Measurements from ENCODE around the gene DCANP1. TPM values are rescaled to one million over a fixed set of nuclear protein-coding genes. Genes with fewer than 3 reads are reported as not detected.

DCANP1 gene
- total and polyA plus RNA-seq, 10 of the 15 experiments (the other 5 are each of a cell fraction or from before 2014, with no cell fraction given) = 0.01 TPM; not detected in 9

DNA sequence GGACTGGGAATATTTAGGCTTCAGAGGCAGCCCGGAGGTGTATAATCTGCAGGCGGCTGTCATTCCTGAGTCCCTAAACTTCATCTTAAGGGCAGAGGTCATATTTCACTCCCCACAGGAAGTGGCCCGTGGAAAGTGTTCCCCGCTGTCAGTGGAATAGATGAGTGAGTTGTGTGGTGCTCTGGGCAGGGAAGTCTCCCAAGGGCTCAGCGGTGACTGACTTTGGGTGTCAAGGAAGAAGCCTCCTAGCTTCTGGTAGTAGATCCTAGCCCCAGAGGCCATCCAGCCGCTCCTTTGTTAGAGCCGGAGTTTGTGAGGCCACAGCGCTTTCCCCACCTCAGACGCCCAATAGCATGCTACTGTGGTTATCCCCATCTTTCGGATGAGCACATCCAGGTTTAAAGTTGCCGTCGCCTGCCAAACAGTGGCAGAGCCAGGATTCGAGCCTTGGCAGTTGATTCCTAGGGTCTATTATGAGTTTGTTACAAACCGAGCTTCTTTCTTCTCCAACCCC lies 43.9 kb upstream of the DCANP1 start (continued):
- no peak for TF ChIP-seq YY1 (IDR thresholded peaks at IDR 0.05; ENCODE audit: low read depth, low read length)
- no peak for TF ChIP-seq STAT1 (conservative IDR thresholded peaks at IDR 0.05)

DNA sequence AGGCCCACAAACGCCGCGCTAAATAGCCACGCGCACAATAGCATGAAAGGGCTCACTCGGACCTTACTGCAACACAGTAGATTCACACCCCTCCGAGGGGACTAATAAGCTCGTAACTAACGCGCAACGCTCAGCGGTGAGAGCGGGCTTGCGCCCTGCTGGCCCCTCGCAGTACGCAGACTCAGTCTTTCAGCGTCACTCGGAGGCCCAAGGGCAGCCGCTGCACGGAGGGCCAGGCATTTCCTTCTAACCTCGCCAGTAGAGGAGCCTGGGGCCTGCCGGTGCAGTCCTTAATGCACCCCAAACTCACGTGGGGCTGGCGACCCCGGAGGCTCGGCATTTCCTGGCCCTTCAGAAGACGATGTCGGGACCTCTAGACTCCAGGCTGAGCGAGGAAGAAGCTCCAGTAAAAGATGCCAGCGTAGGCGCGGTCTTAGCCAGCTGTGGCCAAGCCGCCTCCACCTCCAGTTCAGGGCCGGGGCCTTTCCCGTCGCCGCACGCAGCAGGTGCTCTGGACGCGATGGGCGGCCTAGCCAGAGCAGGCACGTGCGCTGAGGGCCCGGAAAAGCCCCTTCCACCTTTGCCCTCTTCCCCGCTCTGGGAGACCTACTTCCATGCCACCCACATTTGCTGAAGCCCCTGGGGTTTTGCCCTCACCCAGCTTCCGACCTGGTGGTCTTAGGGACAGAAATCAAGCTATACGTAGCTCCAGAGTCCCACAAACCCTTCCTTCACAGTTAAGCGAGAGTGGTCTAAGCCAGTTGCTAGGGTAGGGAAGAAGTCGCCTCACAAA lies 43.3 kb upstream of the DCANP1 start:
- BruUV-seq (replicated peaks) = no TSS peak
- no peaks in the 10 kb centered on the region for H3K79me2 ChIP-seq (ENCODE audit: control insufficient read depth, insufficient read depth, low read length)
- TF ChIP-seq, protein P1, sequence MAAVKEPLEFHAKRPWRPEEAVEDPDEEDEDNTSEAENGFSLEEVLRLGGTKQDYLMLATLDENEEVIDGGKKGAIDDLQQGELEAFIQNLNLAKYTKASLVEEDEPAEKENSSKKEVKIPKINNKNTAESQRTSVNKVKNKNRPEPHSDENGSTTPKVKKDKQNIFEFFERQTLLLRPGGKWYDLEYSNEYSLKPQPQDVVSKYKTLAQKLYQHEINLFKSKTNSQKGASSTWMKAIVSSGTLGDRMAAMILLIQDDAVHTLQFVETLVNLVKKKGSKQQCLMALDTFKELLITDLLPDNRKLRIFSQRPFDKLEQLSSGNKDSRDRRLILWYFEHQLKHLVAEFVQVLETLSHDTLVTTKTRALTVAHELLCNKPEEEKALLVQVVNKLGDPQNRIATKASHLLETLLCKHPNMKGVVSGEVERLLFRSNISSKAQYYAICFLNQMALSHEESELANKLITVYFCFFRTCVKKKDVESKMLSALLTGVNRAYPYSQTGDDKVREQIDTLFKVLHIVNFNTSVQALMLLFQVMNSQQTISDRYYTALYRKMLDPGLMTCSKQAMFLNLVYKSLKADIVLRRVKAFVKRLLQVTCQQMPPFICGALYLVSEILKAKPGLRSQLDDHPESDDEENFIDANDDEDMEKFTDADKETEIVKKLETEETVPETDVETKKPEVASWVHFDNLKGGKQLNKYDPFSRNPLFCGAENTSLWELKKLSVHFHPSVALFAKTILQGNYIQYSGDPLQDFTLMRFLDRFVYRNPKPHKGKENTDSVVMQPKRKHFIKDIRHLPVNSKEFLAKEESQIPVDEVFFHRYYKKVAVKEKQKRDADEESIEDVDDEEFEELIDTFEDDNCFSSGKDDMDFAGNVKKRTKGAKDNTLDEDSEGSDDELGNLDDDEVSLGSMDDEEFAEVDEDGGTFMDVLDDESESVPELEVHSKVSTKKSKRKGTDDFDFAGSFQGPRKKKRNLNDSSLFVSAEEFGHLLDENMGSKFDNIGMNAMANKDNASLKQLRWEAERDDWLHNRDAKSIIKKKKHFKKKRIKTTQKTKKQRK (IDR thresholded peaks at IDR 0.05; ENCODE audit: low read depth, low read length) = no peak
- TF ChIP-seq SMAD1 (IDR thresholded peaks at IDR 0.05; ENCODE audit: low read depth, partially characterized antibody) (no peak), STAT1 (conservative IDR thresholded peaks at IDR 0.05) (no peak), IKZF2 (IDR thresholded peaks at IDR 0.05) (no peak), BHLHE40 (IDR thresholded peaks at IDR 0.05; ENCODE audit: borderline replicate concordance in 1 of 2, low read depth in 2 of 2, low read length in 1 of 2) (peak in 1 of 2 experiments; percentile 49; a peak in 2 of 4 replicates), POLR2AphosphoS2 (IDR thresholded peaks at IDR 0.05; ENCODE audit: low read depth, low read length) (no peak), CHD4 (IDR thresholded peaks at IDR 0.05) (no peak), POU2F2 (IDR thresholded peaks at IDR 0.05; ENCODE audit: borderline replicate concordance, low read depth, low read length) (no peak)
- SMC1A ChIA-PET (ENCODE audit: uncharacterized antibody, unreplicated experiment) = no interaction called here
- no peaks in the 10 kb centered on the region for H3K36me3 ChIP-seq (ENCODE audit: control insufficient read depth in 2 of 2, insufficient read depth in 2 of 2, low read length in 1 of 2)
- ATAC-seq (no peak), DNase-seq (ENCODE audit: low read depth, low spot score) (no peak), FAIRE-seq (no peak)
- WGBS (ENCODE audit: insufficient coverage, insufficient replicate concordance, low lambda C conversion rate, missing lambda C conversion rate) = 27% methylated on average over 49 of the region's 49 CpGs
- peaks cover 10 to 20% of the 10 kb centered on the region in 2 experiments; a peak in 3 of 4 replicates for H3K27me3 ChIP-seq (replicated peaks in 1 of 2; ENCODE audit: control insufficient read depth in 2 of 2, insufficient read depth in 2 of 2, low read length in 1 of 2)
- H2AFZ ChIP-seq (ENCODE audit: control insufficient read depth, low read depth, low read length) = no peak overlapping the region
- H3K27ac ChIP-seq (ENCODE audit: control insufficient read depth, insufficient read depth) = no peak overlapping the region
- H4K20me1 ChIP-seq (ENCODE audit: control insufficient read depth, insufficient read depth) = no peaks in the 10 kb centered on the region; the same call in 1 of the 2 replicates
- no peak overlapping the region for H3K4me2 ChIP-seq (ENCODE audit: control insufficient read depth, insufficient read depth)
- RAD21 ChIA-PET (ENCODE audit: unreplicated experiment) = no interaction called here
- no peak overlapping the region for H3K9ac ChIP-seq (ENCODE audit: control insufficient read depth, insufficient read depth, low read length)
- no peak overlapping the region for H3K4me3 ChIP-seq
- in situ Hi-C loops (cut with MboI) (no loop called here), intact Hi-C loops (cut with micrococcal nuclease; ENCODE audit: unreplicated experiment) (no loop called here)
- no peaks in the 10 kb centered on the region for H3K9me3 ChIP-seq (replicated peaks; ENCODE audit: control insufficient read depth, insufficient read depth, low read length)
- POLR2A ChIA-PET = no interaction called here
- H3K4me1 ChIP-seq (ENCODE audit: control insufficient read depth, insufficient read depth, low read length) = no peaks in the 10 kb centered on the region
- CTCF ChIA-PET = no interaction called here

All from GM12878 (cell line).